NCI-H1930 (cell line): ENCODE data around the gene ZHX3.

Experiments used
- DNase-seq, 2 experiments: peaks; one replicate each; lab custom pipeline; 2025; lab: John Stamatoyannopoulos, UW

Gene ZHX3

GRCh38 chr20:41317546-41318270, at the start of gene ZHX3:
TSS of gene ZHX3 (minus strand) at chr20:41317731. CDS start at chr20:41204916, 112,815 bp downstream.
- DNase-seq, result peak; percentile 96 to 99

- no peak for DNase-seq
Observed at GRCh38 chr20:41367393-41367695, 49.8 kb upstream of the ZHX3 start.

GRCh38 chr20:41366546-41367392, 49.2 kb upstream of the ZHX3 start, which contains the start of gene EMILIN3:
TSS of gene EMILIN3 (minus strand) at chr20:41366818. CDS start at chr20:41366634, 184 bp downstream.
- DNase-seq, result peak in 1 of 2 experiments; percentile 16

- DNase-seq, result no peak
Observed at GRCh38 chr20:41365777-41366545, 48.4 kb upstream of the ZHX3 start.

- no peak for DNase-seq
Observed at GRCh38 chr20:41364967-41365765, 47.6 kb upstream of the ZHX3 start.

GRCh38 chr20:41364236-41364855, 46.8 kb upstream of the ZHX3 start:
- no peak for DNase-seq

GRCh38 chr20:41363601-41364000, 46.1 kb upstream of the ZHX3 start:
- DNase-seq, result no peak

- no peak for DNase-seq
Observed at GRCh38 chr20:41362748-41363140, 45.2 kb upstream of the ZHX3 start.

GRCh38 chr20:41361757-41362747, 44.5 kb upstream of the ZHX3 start:
- DNase-seq, result no peak

GRCh38 chr20:41360831-41361756, 43.6 kb upstream of the ZHX3 start:
- DNase-seq, result no peak

- DNase-seq, result no peak
Observed at GRCh38 chr20:41359541-41360011, 42.0 kb upstream of the ZHX3 start.

- no peak for DNase-seq
Observed at GRCh38 chr20:41358717-41359116, 41.2 kb upstream of the ZHX3 start.

GRCh38 chr20:41358230-41358629, 40.7 kb upstream of the ZHX3 start:
- no peak for DNase-seq

GRCh38 chr20:41357424-41358163, 40.1 kb upstream of the ZHX3 start:
- DNase-seq, result no peak

- DNase-seq, result no peak
Observed at GRCh38 chr20:41356951-41357350, 39.4 kb upstream of the ZHX3 start.

GRCh38 chr20:41355598-41356203, 38.2 kb upstream of the ZHX3 start:
- DNase-seq, result no peak

- DNase-seq, result no peak
Observed at GRCh38 chr20:41355192-41355591, 37.7 kb upstream of the ZHX3 start.

- DNase-seq, result no peak
Observed at GRCh38 chr20:41353530-41353929, 36.0 kb upstream of the ZHX3 start.
